Skin of body (tissue), 2 donors: ENCODE measurements around the gene TRAF3. TPM values are rescaled to one million over a fixed set of nuclear protein-coding genes. Genes with fewer than 3 reads are reported as not detected.

ENCODE experiments used
- DNase-seq: peaks from one replicate; lab custom pipeline; 2025; lab: John Stamatoyannopoulos, UW
- total RNA-seq: library from RNA; depleted of rRNA; stranded (reverse); fragments of >200 nt; gene quantifications from one replicate; pipeline ENCODE4 v1.2.3, GENCODE V29; 2014

TRAF3 gene
- total RNA-seq, 1 donor from 2014 or later = 13.4 TPM

DNA sequence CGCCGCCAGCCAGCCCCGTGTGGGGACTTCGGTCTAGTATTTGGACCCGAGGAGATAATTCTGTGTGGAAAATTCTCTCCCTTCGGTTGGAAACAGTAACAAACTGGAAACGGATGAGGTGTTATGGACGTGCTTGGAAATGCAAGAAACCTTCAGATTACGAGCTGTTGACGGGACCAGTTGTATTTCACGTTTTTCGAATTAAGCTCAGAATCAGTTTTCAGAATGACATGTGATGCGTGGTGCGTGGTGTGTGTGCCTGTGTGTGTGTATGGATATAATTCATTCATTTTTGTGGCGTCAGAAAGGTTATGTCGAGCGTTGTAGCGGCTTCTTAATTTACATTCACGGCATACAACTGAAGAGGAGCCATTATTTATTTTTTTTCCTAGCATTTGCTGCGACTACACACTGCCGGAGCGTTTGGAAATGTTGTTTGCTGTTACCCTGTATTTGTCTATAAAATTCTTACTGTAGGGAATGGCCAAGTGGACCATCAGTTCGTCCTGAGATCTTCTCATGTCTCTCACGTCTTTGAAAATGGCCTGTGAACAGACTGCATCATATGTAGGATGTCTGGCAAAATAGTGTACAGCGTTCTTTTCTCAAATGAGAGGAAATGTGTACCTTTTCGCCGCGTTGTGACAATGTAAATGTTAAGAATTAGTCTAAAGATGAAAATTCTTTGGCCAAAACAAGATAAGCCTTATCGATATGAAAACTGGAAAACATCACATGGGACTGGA, 1.3 kb downstream of the TRAF3 start:
- peak; percentile 36 for DNase-seq

GRCh38 chr14:102779084-102779462, 1.8 kb downstream of the TRAF3 start:
- DNase-seq = no peak

GRCh38 chr14:102779574-102780315, 2.5 kb downstream of the TRAF3 start:
- DNase-seq = no peak

GRCh38 chr14:102781063-102781462, 3.8 kb downstream of the TRAF3 start:
- DNase-seq = no peak

DNA sequence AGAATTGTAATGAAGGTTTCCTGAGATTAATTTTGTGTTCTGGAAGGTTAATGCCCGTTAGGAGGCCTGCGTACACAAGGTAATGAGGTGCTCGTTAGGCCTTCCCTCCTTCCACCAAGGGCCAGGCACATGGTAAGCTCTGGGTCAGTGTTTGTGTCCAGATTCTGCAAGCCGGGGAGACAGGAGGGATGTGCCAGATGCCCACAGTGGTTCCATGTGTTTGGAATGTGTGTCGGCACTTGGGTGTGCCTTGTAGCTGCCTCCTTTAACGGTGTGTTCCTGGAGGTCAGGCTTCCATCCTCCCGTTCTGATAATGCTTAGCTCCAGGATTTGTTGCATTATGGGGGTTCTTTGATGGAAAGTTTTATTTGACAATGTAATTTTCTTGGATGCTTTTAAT, 5.7 kb downstream of the TRAF3 start:
- no peak for DNase-seq

GRCh38 chr14:102784892-102785594, 7.8 kb downstream of the TRAF3 start:
- DNase-seq = no peak

DNA sequence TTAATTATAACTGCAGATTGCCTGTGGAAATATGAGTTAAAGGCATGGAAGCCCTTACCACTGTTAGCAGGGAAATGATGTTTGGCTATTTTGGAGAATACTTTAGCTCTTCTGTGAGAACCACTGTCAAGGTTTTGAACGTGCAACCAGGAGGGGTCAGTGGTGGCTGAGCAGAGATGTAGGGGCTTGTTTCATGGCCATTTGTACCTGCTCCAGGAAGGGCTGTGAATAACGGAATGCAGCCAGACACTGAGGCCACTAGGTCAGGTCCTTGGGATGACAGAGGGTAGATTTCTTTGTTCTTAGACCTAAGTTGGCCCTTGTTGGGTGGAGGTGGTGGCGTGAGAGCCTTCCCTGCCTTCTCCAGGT, 8.3 kb downstream of the TRAF3 start:
- no peak for DNase-seq

DNA sequence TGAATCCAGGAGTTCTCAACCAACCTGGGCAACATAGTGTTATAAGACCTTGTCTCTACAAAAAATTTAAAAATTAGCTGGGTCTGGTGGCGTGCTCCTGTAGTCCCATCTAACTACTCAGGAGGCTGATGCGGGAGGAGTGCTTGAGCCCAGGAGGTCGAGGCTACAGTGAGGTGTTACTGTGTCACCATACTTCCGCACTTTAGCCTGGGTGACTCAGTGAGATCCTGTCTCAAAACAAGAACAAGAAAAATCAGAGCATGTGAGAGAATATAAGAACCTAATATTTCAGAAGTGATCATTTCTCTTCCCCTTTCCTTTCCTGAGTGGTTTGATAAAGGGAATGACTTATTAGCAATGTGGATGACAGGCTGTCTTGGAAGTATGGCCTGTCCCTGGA, 9.5 kb downstream of the TRAF3 start:
- DNase-seq = no peak

- DNase-seq = no peak
Measured at GRCh38 chr14:102789349-102789748, 12.1 kb downstream of the TRAF3 start.

- no peak for DNase-seq
Measured at GRCh38 chr14:102793531-102794328, 16.5 kb downstream of the TRAF3 start.

GRCh38 chr14:102795060-102795925, 18.0 kb downstream of the TRAF3 start:
- peak; percentile 66 for DNase-seq

DNA sequence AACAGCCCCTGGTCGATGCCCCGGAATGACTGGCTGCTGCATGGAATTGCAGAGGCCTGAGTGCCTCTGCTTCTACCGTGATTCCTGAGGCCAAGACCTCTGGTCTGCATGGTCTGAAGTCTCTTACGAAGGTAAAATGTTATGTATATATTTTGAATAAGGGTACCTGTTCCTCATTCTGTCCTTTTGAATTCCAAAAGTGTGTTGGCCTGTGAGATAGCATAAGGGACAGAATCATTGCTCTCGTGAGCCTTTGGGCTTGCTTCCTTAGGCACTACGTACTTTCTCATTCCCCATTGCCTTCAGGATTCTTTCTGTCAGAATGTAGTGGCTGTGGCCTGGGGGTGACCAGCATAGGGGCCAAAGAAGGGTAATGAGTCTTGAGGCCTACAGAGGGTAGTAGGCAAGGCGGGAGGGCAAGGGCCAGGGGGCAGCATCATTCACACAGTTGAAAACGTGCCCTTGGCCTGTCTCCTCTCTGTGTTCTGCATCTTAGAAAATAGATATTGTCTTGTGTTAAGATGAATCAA, 19.5 kb downstream of the TRAF3 start:
- DNase-seq = no peak

GRCh38 chr14:102798926-102799325, 21.7 kb downstream of the TRAF3 start:
- DNase-seq = no peak

DNA sequence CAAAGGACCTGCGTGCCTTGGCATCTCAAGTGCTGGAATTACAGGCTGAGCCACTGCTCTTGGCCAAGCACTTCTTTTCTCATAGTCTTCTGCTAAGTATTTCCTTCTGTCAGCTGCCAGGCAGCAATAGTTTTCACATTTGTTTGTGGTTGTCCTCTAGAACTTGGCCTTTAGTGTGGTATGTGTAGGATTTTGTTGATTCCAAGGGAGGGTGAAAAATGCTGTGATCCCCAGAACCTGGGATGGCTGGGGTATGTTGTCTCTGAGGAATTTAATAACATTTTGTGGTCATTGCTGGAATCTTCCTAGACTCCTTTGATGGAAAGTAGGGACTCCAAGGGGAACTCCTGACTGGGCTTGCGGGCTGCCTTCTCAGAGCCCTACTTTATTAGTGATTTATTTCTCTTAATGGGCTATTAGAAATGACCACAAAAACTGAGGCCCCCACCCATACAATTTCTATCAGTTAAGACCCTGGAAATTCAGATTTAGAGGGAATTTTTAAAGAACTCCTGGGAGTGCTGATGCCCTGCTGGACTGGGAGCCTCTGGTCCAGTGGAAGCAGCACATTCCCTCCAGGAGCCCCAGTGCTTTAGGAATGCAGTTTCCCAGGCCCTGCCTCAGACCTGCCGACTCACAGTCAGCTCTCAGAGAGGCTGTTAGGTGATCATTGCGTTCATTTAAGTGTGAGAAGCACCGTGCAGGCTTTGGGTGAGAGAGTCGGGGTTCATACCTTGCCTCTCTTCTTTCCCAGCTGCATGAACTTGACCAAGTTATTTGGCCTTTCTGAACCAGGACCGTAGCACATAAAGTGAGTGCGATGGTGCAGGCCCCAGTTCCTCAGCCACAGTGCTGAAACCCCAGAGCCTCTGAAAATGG, 22.7 kb downstream of the TRAF3 start:
- peak; percentile 42 for DNase-seq

DNA sequence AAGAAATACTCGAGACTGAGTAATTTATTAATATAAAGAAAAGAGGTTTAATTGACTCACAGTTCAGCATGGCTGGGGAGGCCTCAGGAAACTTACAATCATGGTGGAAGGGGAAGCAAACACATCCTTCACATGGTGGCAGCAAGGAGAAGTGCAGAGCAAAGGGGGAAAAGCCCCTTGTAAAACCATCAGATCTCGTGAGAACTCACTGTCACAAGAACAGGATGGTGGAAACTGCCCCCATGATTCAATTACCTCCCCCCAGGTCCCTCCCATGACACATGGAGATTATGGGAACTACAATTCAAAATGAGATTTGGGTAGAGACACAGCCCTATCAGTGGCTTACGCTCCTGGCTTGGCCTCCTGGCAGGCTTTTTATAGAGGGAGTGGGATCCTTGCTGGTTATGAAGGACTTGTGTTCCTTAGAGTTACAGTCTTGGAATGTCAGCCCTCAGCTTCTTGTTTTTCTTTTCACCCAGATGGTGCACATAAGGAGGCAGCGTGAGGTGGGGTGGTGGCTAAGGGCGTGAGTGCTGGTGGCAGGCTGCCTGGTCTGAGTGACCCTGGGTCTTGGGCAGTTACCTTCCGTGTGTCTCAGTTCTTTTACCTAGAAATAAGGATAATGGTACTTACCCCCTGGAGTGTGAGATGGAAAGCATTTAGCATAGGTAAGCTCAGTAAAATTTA, 25.7 kb downstream of the TRAF3 start:
- DNase-seq = no peak

GRCh38 chr14:102804858-102805257, 27.6 kb downstream of the TRAF3 start:
- DNase-seq = no peak

DNA sequence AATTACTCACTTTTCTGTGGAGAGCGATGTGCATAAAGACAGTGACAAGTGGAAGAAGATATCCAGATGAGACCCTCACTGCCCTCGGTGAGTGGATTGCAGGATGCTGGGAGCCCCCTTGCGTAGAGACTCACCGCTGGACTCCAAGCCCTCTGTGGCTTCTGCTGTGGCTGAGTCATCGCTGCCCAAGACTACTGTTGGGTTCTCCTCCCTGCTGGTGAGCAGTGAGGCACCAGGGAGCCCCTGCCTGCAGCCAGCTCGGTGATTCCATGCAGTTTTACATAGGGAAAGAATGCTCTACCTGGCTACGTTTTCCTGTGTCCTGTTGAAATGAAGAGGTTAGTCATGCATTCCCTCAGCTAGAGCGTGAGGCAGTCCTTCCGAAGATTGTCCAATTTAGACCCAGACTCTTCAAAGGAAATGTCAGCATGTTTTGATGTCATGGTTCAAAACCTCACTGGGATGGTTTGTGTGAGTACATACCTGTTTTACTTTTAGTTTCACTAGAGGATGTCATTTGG, 28.2 kb downstream of the TRAF3 start:
- no peak for DNase-seq

DNA sequence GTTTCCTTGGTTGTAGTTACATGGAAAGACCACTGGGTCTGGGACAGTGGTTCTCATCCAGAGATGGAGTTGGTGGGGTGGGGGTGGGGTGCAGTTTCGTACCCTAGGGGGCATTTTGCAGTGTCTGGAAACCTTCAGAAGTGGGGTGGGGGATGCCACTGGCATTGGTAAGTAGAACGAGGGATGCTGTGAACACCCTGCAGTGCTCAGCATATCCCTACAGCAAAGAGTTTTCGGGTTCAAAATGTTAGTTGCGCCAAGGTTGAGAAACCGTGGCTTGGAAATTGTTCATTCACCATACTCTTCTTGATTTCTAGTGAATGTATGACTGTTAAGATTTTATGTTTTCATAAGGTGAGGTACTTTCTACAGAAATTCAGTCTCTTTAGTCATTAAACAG, 28.7 kb downstream of the TRAF3 start:
- no peak for DNase-seq

DNA sequence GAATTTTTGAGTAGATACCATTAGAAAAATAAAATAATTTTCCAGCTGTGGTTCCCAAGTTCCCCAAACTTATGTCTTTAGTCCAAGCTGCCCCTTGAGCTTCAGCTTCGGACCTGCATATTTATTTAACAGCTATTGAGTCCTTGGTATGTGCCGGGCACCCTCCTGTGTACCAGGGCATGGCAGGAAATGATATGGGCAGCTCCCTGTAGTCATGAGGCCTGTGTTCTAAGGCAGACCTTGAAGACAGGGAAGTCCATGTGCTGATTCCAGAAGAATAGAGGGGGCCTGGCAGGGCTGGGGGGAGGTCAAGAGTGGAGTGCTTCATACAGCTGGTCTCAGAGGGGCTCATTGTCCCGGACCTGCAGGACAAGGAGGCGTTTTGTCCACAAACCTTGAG, 29.2 kb downstream of the TRAF3 start:
- no peak for DNase-seq
